Neural progenitor cell (in vitro differentiated cells): ENCODE measurements around the gene TOP2A.

ENCODE experiments used
- EZH2 ChIP-seq: fragments of 200-600 bp; sonication (generic); IDR thresholded peaks from 2 replicates; pipeline ENCODE4 v1.6.1; 2017; ENCODE audit warnings: antibody characterized with exemption, mild to moderate bottlenecking, moderate library complexity
- EZH2phosphoT487 ChIP-seq: fragments of 200-600 bp; sonication (generic); IDR thresholded peaks from 2 replicates; pipeline ENCODE4 v1.6.1; 2017; ENCODE audit warnings: antibody characterized with exemption
- TF ChIP-seq, protein P1 (sequence below): fragments of 200-600 bp; sonication (generic); IDR thresholded peaks from 2 replicates; pipeline ENCODE4 v1.5.1; 2017; ENCODE audit warnings: antibody characterized with exemption, mild to moderate bottlenecking

DNA sequence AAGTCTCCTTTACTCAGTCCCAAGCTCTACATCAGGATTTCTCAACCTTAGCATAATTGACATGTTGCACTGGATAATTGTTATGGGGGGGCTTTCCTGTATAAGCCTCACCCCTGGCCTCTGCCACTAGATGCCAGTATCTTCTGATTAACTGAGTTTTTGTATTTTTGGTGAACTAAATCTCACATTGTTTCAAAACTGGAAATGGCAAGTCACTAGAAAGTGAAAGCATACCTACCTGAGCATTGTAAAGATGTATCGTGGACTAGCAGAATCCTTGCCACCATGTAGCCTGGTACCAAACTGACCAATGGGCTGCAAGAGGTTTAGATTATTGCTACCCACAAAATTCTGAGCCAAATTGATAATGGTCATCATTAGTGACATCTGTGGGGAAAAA, 15.0 kb downstream of the TOP2A start:
- TF ChIP-seq EZH2, result no peak
- TF ChIP-seq, protein P1, sequence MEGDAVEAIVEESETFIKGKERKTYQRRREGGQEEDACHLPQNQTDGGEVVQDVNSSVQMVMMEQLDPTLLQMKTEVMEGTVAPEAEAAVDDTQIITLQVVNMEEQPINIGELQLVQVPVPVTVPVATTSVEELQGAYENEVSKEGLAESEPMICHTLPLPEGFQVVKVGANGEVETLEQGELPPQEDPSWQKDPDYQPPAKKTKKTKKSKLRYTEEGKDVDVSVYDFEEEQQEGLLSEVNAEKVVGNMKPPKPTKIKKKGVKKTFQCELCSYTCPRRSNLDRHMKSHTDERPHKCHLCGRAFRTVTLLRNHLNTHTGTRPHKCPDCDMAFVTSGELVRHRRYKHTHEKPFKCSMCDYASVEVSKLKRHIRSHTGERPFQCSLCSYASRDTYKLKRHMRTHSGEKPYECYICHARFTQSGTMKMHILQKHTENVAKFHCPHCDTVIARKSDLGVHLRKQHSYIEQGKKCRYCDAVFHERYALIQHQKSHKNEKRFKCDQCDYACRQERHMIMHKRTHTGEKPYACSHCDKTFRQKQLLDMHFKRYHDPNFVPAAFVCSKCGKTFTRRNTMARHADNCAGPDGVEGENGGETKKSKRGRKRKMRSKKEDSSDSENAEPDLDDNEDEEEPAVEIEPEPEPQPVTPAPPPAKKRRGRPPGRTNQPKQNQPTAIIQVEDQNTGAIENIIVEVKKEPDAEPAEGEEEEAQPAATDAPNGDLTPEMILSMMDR, result no peak
- no peak for TF ChIP-seq EZH2phosphoT487
